Calu3 (cell line): Measurements from ENCODE around the gene INSYN2B. TPM values are rescaled to one million over a fixed set of nuclear protein-coding genes. Genes with fewer than 3 reads are reported as not detected.
A peak's percentile ranks its signal among the peaks of the same experiment; 100 is the strongest.
"Not testable (repeated sequence)": the region's sequence is repeated elsewhere in the genome, so short reads cannot be mapped to it uniquely, and the experiment has no call there.

Source experiments
- BruUV-seq: library from RNA; stranded (reverse); fragments of 400-500 nt; replicated peaks from 2 replicates; lab custom pipeline; 2021; lab: Mats Ljungman, UMichigan
- CTCF ChIA-PET: fragments of 300-600 bp; sonication (Branson Sonifier 250); formaldehyde crosslinking; loops from one replicate; lab custom pipeline; 2022; ENCODE audit warnings: antibody characterized with exemption; lab: Charles Lee
- DNase-seq: peaks from one replicate; pipeline ENCODE4 v3.0.0; 2022
- H3K27ac Mint-ChIP-seq: one replicate; pipeline ENCODE4 v1.8.0; 2022; ENCODE audit warnings: mixed read lengths; ENCODE audit not compliant: unreplicated experiment
- H3K27me3 Mint-ChIP-seq: one replicate; pipeline ENCODE4 v1.8.0; 2022; ENCODE audit warnings: mixed read lengths; ENCODE audit not compliant: unreplicated experiment
- H3K36me3 Mint-ChIP-seq: one replicate; pipeline ENCODE4 v1.8.0; 2022; ENCODE audit warnings: mild to moderate bottlenecking, moderate library complexity, mixed read lengths; ENCODE audit not compliant: insufficient read depth, unreplicated experiment
- H3K4me1 Mint-ChIP-seq: one replicate; pipeline ENCODE4 v1.8.0; 2022; ENCODE audit warnings: mild to moderate bottlenecking, low read depth, mixed read lengths; ENCODE audit not compliant: unreplicated experiment
- H3K4me3 Mint-ChIP-seq: one replicate; pipeline ENCODE4 v1.8.0; 2022; ENCODE audit warnings: mild to moderate bottlenecking, low read depth, moderate library complexity, mixed read lengths; ENCODE audit not compliant: unreplicated experiment
- H3K9me3 Mint-ChIP-seq: one replicate; pipeline ENCODE4 v1.8.0; 2022; ENCODE audit warnings: low read depth, mixed read lengths; ENCODE audit not compliant: unreplicated experiment
- CTCF ChIP-seq: fragments of 200-600 bp; IDR thresholded peaks from one replicate; pipeline ENCODE4 v1.8.0; 2022; ENCODE audit warnings: antibody characterized with exemption; ENCODE audit not compliant: unreplicated experiment
- intact Hi-C: fragments of 100-400 bp; cut with micrococcal nuclease; formaldehyde crosslinking; loops from one replicate; pipeline ENCODE4 v1.10.0; 2022; ENCODE audit not compliant: unreplicated experiment
- total RNA-seq: library from RNA; stranded (reverse); gene quantifications from 2 replicates; pipeline ENCODE4 v1.2.3, GENCODE V29; 2022

INSYN2B gene
- total RNA-seq, 1 experiment from 2014 or later = not detected

- Mint-ChIP-seq H3K4me1 (no peaks in the 10 kb centered on the region), H3K9me3 (no peaks in the 10 kb centered on the region), H3K4me3 (no peak overlapping the region), H3K27me3 (peaks cover 61% of the 10 kb centered on the region), H3K36me3 (no peaks in the 10 kb centered on the region), H3K27ac (no peak overlapping the region)
- no peak for DNase-seq
- CTCF ChIA-PET = interaction anchor here (0.7 to 1.2 kb wide), 2 partner anchors 10 to 22 kb away, joined by 3 read pairs; no protein-coding TSS in a partner anchor
- TF ChIP-seq CTCF = no peak
- intact Hi-C loops = no loop called here
- no TSS peak for BruUV-seq
Observed at GRCh38 chr5:169958278-169958677, 22.0 kb downstream of the INSYN2B start.

GRCh38 chr5:169956756-169957155, 23.5 kb downstream of the INSYN2B start:
- H3K36me3 Mint-ChIP-seq = no peaks in the 10 kb centered on the region
- no peak overlapping the region for H3K27ac Mint-ChIP-seq
- H3K4me3 Mint-ChIP-seq = no peak overlapping the region
- no peak for TF ChIP-seq CTCF
- intact Hi-C loops = no loop called here
- peaks cover 61% of the 10 kb centered on the region for H3K27me3 Mint-ChIP-seq
- BruUV-seq = no TSS peak
- no peaks in the 10 kb centered on the region for H3K4me1 Mint-ChIP-seq
- CTCF ChIA-PET = no interaction called here
- H3K9me3 Mint-ChIP-seq = no peaks in the 10 kb centered on the region
- DNase-seq = peak; percentile 6

GRCh38 chr5:169956126-169956525, 24.2 kb downstream of the INSYN2B start:
- Mint-ChIP-seq H3K9me3 (no peaks in the 10 kb centered on the region), H3K27ac (no peak overlapping the region), H3K27me3 (peaks cover 63% of the 10 kb centered on the region), H3K36me3 (no peaks in the 10 kb centered on the region), H3K4me3 (no peak overlapping the region), H3K4me1 (no peaks in the 10 kb centered on the region)
- no peak for DNase-seq
- intact Hi-C loops = no loop called here
- no TSS peak for BruUV-seq
- no peak for TF ChIP-seq CTCF
- CTCF ChIA-PET = no interaction called here

- no peak overlapping the region for H3K27ac Mint-ChIP-seq
- no peak overlapping the region for H3K4me3 Mint-ChIP-seq
- H3K4me1 Mint-ChIP-seq = no peaks in the 10 kb centered on the region
- intact Hi-C loops = no loop called here
- peaks cover 71% of the 10 kb centered on the region for H3K27me3 Mint-ChIP-seq
- H3K36me3 Mint-ChIP-seq = no peaks in the 10 kb centered on the region
- TF ChIP-seq CTCF = no peak
- BruUV-seq = no TSS peak
- CTCF ChIA-PET = no interaction called here
- DNase-seq = no peak
- no peaks in the 10 kb centered on the region for H3K9me3 Mint-ChIP-seq
Observed at GRCh38 chr5:169954786-169955185, 25.5 kb downstream of the INSYN2B start.

- H3K4me3 Mint-ChIP-seq, H3K9me3 Mint-ChIP-seq, intact Hi-C loops, DNase-seq, H3K36me3 Mint-ChIP-seq, H3K4me1 Mint-ChIP-seq, H3K27ac Mint-ChIP-seq, BruUV-seq: not testable (repeated sequence)
- CTCF ChIA-PET = interaction anchor here (0.7 kb wide), 1 partner anchor 161 kb away, joined by 4 read pairs; no protein-coding TSS in a partner anchor
- peaks cover 75% of the 10 kb centered on the region for H3K27me3 Mint-ChIP-seq
Observed at GRCh38 chr5:169953196-169953595, 27.1 kb downstream of the INSYN2B start.
